RPMI8226 (cell line): ENCODE data around the gene KCNS1.

Source experiments
- DNase-seq: peaks from one replicate; pipeline ENCODE4 v3.0.0-alpha.2; 2015

Gene KCNS1

DNA sequence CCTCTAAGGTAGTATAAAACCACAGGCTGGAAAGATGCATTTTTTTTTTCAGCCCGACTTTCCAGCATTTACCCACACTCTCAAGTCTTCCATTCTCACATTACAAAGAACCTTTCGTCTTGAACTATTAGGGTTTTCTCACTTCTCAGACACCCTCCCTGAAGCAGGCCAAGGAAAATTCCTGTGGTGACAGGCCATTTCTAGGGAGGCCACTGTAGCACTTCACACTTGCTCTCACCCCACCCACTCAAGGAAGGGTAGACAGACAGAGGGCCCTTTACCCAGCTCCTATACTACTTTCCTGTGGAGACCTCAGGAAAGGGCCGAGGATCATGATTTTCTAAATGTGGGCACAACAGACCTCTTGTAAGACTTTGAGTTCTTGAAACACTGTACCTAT, 27.7 kb downstream of the KCNS1 start:
- no peak for DNase-seq

DNA sequence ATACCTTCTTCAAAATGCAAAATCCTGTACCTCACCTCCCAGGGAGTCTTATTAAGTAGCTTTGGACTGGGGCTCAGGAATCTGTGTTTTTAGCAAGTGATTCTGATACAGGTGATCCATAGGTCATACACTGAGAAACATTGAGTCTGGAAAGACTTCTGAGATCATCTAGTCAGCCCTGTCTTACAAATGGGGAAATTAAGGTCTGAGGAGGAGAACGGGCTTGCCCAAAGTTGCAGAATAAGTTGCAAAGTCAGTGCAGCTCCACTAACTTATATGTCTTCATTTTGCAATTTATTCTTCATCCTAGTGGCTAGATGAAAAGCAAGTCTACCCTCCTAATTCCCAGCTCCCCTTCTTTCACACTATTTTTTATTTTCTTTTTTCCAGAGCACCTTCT, 28.9 kb downstream of the KCNS1 start:
- DNase-seq, result no peak

DNA sequence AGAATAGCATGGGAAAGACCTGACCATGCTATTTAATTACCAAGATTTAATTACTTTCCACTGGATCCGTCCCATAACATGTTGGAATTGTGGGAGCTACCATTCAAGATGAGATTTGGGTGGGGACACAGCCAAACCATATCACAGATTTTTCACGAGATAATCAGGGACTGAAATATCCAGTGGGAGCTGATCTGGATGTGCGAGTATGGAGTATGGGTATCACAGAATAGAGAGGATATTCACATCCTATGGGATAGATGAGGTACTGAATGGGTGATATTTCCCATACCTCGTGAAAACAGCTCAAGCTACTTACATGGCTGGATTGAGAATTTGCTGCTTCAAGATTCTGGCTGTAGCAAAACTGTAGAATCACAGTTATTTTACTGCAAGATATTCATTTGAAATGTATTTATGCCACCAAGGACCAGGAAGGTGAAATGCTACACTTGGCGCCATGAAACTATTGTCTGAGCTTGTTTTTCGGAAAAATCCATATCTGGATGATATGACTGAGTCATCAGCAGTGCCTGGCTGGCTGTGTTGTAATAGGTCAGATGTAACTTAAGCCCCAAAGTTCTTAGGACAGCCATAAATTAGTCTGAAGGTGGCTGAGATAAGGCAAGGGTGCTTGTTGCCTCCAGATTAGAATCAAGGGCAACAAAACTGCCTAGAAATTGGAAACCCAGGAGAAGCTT, 29.8 kb downstream of the KCNS1 start:
- DNase-seq, result no peak

DNA sequence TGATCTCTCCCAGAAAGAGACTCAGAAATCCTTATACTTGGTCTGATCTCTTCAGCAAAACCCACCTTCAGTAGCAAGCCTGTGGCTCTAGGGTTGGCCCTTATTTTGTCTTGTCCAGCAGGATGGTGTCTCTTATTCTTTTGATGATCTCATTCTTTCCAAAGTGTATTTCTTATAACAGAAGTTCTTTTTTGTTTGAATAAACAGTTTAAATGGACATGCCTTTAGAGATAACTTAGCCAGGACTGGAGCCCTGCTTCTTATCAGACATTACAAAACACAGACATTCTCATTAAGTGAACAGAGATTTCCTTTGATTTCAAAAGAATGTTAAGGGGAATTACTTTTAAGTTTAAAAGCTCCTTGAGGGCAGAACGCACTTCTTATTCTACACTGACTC, 31.7 kb downstream of the KCNS1 start:
- no peak for DNase-seq

GRCh38 chr20:45067558-45067957, 33.4 kb downstream of the KCNS1 start:
- no peak for DNase-seq

GRCh38 chr20:45067087-45067486, 33.8 kb downstream of the KCNS1 start:
- DNase-seq, result no peak

- DNase-seq, result no peak
Observed at GRCh38 chr20:45066372-45066771, 34.6 kb downstream of the KCNS1 start.

DNA sequence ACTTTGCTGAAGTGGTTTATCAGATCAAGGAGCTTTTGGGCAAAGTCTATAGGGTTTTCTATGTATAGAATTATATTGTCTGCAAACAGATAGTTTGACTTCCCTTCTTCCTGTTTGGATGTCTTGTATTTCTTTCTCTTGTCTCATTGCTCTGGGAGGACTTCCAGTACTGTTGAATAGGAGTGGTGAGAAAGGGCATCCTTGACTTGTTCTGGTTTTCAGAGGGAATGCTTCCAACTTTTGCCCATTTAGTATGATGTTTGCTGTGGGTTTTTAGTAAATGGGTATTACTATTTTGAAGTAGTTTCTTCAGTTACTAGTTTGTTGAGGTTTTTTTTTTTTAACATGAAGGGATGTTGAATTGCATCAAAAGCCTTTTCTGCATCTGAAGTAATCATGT, 36.1 kb downstream of the KCNS1 start:
- no peak for DNase-seq

DNA sequence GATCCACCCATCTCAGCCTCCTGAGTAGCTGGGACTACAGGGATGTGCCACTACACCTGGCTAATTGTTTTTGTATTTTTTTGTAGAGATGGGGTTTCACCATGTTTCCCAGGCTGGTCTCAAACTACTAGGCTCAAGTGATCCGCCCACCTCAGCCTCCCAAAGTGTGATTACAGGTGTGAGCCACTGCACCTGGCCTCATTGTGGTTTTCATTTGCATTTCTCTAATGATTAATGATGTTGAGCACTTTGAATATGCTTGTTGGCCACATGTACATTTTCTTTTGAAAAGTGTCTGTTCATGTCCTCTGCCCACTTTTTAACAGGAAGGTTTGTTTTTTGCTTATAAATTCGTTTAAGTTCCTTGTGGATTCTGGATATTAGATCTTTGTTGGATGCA, 37.8 kb downstream of the KCNS1 start:
- DNase-seq, result peak; percentile 46

DNA sequence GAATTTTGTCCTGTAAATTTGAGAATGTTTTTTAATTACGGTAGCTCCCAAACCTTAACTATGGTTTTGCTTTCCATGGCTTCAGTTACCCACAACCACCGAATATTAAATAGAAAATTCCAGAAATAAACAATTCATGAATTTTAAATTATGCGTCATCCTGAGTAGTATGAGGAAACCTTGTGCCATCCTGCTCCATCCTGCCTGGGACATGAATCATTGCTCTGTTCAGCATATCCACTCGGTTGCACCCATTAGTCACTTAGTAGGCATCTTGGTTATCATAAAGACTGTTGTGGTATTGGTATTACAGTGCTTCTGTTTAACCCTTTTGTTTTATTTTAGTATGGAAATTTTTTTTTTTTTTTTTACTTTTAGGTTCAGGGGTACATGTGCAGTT, 39.7 kb downstream of the KCNS1 start:
- no peak for DNase-seq

GRCh38 chr20:45060294-45060693, 40.6 kb downstream of the KCNS1 start:
- DNase-seq, result no peak

GRCh38 chr20:45059022-45059728, 41.8 kb downstream of the KCNS1 start:
- DNase-seq, result no peak

- DNase-seq, result no peak
Observed at GRCh38 chr20:45058168-45058850, 42.6 kb downstream of the KCNS1 start.

- DNase-seq, result no peak
Observed at GRCh38 chr20:45056473-45057173, 44.3 kb downstream of the KCNS1 start.

DNA sequence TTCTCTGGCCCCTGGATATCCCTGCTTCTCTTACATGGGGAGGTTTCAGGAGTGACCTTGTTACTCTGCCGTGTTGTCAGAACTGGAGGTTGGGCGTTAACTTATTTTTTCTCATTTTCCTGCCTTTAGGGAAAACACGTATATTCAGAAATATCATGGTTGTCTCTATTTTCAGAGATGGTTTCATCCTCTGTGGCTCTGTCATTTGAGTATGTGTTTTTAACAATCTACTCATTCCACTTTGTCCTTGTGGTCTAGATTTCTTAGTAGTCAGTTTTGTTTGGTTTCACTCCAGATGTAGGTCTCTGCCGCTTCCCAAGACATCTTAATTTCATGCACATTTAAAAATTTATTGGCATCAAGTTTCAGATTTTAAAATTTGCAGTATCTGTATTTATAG, 45.9 kb downstream of the KCNS1 start:
- no peak for DNase-seq

DNA sequence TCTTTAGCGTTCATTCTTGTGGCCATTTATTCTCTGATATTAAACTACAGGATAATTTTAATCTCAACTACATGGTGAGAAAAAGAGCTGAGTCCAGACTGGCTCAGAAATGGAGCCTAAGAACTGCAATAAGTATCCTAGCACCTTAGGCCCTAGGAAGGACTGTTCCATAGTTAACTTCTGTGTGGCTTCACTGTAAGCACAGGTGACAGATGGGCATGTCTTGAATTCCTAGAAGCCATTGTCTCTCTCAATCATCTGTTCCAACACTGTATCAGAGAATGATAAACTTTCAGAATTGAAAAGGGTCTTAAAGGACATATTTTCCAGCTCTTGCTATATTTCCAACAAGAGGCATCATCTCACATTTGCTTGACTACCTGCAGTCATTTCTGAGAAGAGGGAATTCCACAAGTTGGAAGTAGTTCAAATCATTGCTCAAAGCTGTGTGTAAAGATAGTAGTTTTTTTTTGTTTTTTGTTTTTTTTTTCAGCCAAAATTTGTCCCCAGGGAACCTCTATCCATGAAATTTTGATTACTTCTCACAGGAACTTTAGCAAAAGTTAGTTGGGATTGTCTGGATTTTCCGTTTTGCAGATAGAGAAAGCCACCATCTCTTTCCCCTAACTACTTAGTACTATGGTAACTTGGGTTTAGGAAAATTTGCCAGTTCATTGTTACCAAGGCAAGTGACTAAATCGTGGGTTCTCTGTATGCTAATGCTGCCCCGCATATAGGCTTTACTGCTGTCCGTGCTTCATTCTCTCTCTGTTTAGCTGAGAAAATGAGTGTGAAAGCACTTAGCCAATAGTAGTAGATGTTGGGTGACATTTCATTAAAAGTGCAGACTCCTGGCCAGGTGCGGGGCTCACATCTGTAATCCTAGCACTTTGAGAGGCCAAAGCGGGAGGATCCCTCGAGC, 47.2 kb downstream of the KCNS1 start:
- no peak for DNase-seq

DNA sequence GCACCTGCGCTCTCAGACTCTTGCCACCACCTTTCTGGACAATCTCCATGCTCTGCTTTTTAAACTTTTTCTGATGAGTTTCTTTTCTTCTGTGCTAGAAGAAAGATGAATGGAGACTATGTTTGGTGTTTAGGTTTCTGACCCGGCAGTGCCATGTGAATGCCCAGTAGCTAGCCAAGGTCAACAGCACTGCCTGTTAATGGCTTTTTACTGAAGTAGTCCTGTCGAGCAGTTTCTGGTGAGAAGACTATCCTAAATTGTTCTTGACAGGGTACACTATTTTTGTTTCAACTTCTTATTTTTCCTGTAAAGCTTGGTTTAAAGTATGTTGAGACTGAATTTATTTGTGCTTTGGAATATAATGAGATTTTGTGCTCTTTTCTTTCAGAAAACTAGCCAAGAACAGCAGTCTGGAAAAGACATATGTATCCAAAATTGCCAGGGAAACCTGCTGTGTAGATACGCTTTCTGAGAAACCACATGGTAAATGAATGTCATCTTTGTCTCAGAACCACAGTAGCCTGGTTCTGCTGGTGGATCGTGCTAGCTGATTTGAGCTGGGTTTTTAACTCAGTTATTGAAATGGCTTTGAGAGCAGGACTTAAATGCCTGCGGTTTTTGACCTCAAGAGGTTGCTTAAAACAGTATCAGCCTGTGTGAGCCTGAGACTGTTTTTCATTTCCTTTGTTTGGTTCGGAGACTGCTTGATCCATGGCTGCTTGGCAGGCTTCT, 48.1 kb downstream of the KCNS1 start:
- peak; percentile 13 for DNase-seq

GRCh38 chr20:45051204-45052060, 49.5 kb downstream of the KCNS1 start:
- peak; percentile 29 for DNase-seq

GRCh38 chr20:45049904-45050471, 50.9 kb downstream of the KCNS1 start:
- DNase-seq, result no peak

DNA sequence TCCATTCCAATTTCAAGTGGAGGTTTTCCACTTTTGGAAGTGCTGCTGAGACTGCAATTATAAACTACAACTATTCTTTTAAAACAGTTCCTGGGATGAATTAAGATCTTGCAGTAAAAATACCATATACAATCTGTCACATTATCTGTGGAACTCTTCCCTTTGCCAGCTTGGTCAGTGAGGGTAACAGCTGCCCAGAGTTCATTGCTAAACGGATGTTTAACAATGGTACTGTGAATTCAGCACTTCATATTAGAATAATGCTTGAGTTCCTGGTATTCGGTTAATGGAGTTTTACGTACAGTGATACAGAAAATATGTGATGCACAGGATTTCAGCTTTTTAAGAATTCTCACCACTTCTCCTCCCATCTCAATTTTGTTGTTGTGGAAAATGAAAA, 51.5 kb downstream of the KCNS1 start:
- DNase-seq, result no peak
